K562 (cell line): ENCODE data around the gene CUL1. TPM values are rescaled to one million over a fixed set of nuclear protein-coding genes. Genes with fewer than 3 reads are reported as not detected.

ENCODE experiments used
- BRD9 ChIP-seq: fragments of 450-650 bp; IDR thresholded peaks from 2 replicates; pipeline ENCODE4 v1.6.1; 2018; ENCODE audit warnings: low read depth; ENCODE audit not compliant: partially characterized antibody
- CHAMP1 ChIP-seq: fragments of 450-650 bp; IDR thresholded peaks from 2 replicates; pipeline ENCODE4 v1.6.1; 2016; ENCODE audit warnings: mild to moderate bottlenecking
- ELF2 ChIP-seq: fragments of 250-450 bp; sonication (Bioruptor Pico); IDR thresholded peaks from 2 replicates; pipeline ENCODE4 v1.5.0; 2021; ENCODE audit warnings: mild to moderate bottlenecking
- FIP1L1 ChIP-seq: fragments of 200-400 bp; formaldehyde crosslinking; IDR thresholded peaks from 2 replicates; pipeline ENCODE4 v1.6.1; 2018; ENCODE audit warnings: mild to moderate bottlenecking, low read depth, low read length; ENCODE audit not compliant: poor library complexity, severe bottlenecking
- HLTF ChIP-seq: fragments of 450-650 bp; IDR thresholded peaks from 2 replicates; pipeline ENCODE4 v1.6.1; 2016
- HMBOX1 ChIP-seq: sonication (generic); IDR thresholded peaks from 2 replicates; pipeline ENCODE4 v1.6.1; 2016
- JUND ChIP-seq, 2 experiments: IDR thresholded peaks; 2 replicates in 1 of 2; 3 replicates in 1 of 2; pipeline ENCODE4 v1.6.1; 2011; ENCODE audit warnings: borderline replicate concordance in 2 of 2, low read depth in 2 of 2, low read length in 2 of 2, improper control_type of control experiment in 1 of 2, missing biosample characterization in 1 of 2, missing genetic modification characterization in 1 of 2, missing genetic modification reagents in 1 of 2
- KAT8 ChIP-seq: fragments of 450-650 bp; IDR thresholded peaks from 2 replicates; pipeline ENCODE4 v1.6.1; 2016; ENCODE audit warnings: low read depth, mild to moderate bottlenecking
- MIER1 ChIP-seq: fragments of 450-650 bp; IDR thresholded peaks from 2 replicates; pipeline ENCODE4 v1.6.1; 2016; ENCODE audit warnings: antibody characterized with exemption, mild to moderate bottlenecking, low read depth
- NFATC3 ChIP-seq: fragments of 450-650 bp; IDR thresholded peaks from 2 replicates; pipeline ENCODE4 v1.6.1; 2017; ENCODE audit warnings: mild to moderate bottlenecking
- SOX6 ChIP-seq: fragments of 450-650 bp; IDR thresholded peaks from 2 replicates; pipeline ENCODE4 v1.6.1; 2014; ENCODE audit warnings: mild to moderate bottlenecking
- SP2 ChIP-seq: IDR thresholded peaks from 2 replicates; pipeline ENCODE4 v1.6.1; 2011; ENCODE audit warnings: mild to moderate bottlenecking, low read depth, low read length, moderate library complexity; ENCODE audit not compliant: poor library complexity, severe bottlenecking; ENCODE audit errors: extremely low read depth
- ZFP1 ChIP-seq: fragments of 450-650 bp; formaldehyde crosslinking; IDR thresholded peaks from 2 replicates; pipeline ENCODE4 v1.4.0; 2020; ENCODE audit warnings: mild to moderate bottlenecking, mixed read lengths
- ZNF165 ChIP-seq: fragments of 250-450 bp; sonication (Bioruptor Pico); IDR thresholded peaks from 2 replicates; pipeline ENCODE4 v1.4.0; 2020; ENCODE audit warnings: borderline replicate concordance
- polyA plus RNA-seq, 8 experiments: library from polyadenylated mRNA; depleted of rRNA in 4 of 8; stranded (reverse) in 5 of 8; unstranded in 3 of 8; fragments of >200 nt; fragmentation: Nextera tagmentation in 2 of 8; fragmentation: Illumina TruSeq in 1 of 8; extraction: Ambion mirVana in 2 of 8; extraction: Trizol in 1 of 8; gene quantifications; 2 replicates each; pipeline versions ENCODE4 v1.2.1 to v1.2.3, GENCODE V29; 2011 to 2014; ENCODE audit warnings: inconsistent platforms in 1 of 8, missing spikeins in 1 of 8
- total RNA-seq, 7 experiments: library from RNA; depleted of rRNA in 6 of 7; stranded (reverse); fragments of >200 nt in 6 of 7; fragmentation: Illumina TruSeq in 2 of 7; extraction: Trizol in 2 of 7; gene quantifications; 2 replicates each; pipeline versions ENCODE4 v1.2.1 to v1.2.3, GENCODE V29; 2011 to 2021; ENCODE audit warnings: low replicate concordance in 1 of 7
- TF ChIP-seq, protein P1 (sequence below), 2 experiments: fragments of 450-650 bp; formaldehyde crosslinking in 1 of 2; IDR thresholded peaks; 2 replicates each; pipeline versions ENCODE4 v1.4.0 to v1.6.1; 2014 to 2020; ENCODE audit warnings: mild to moderate bottlenecking in 2 of 2, borderline replicate concordance in 1 of 2, low read depth in 1 of 2

Gene CUL1
- total and polyA plus RNA-seq, 9 of the 15 experiments (the other 6 are each of a cell fraction or from before 2014, with no cell fraction given) = 31.5 to 107 (median 96.5) TPM

DNA sequence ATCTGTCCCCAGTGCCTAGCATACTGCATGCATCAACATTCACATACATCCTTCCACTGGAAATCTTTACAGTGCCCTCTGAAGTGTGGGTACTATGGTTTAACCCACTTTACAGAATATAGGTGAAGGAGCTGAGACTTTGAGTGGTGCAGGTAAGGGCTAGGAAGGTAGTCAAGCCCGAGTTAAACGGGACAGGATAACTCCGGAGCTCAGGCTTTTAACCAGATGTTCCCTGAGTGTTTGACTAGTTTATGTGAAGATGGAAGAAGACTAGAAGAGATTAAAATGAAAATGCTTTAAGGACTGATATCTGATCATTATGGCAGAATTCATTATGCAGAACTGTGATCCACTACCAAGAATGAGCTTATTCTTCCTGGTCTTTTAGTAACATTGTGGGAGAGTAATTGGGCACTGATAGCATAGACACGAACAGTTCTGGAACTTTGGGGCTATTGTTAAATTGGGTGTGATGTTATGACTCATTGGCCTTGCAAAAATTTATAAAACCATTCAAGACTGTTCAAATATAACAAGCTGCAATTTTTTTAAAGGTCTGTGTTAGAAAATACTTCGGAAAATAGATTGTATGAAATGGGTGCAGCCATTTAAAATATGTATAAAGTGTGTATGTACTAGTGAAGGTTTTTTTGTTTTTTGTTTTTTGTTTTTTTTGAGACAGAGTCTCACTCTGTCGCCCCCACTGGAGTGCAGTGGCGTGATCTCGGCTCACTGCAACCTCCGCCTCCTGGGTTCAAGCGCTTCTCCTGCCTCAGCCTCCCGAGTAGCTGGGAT, 4.4 kb downstream of the CUL1 start (continued):
- TF ChIP-seq, protein P1, sequence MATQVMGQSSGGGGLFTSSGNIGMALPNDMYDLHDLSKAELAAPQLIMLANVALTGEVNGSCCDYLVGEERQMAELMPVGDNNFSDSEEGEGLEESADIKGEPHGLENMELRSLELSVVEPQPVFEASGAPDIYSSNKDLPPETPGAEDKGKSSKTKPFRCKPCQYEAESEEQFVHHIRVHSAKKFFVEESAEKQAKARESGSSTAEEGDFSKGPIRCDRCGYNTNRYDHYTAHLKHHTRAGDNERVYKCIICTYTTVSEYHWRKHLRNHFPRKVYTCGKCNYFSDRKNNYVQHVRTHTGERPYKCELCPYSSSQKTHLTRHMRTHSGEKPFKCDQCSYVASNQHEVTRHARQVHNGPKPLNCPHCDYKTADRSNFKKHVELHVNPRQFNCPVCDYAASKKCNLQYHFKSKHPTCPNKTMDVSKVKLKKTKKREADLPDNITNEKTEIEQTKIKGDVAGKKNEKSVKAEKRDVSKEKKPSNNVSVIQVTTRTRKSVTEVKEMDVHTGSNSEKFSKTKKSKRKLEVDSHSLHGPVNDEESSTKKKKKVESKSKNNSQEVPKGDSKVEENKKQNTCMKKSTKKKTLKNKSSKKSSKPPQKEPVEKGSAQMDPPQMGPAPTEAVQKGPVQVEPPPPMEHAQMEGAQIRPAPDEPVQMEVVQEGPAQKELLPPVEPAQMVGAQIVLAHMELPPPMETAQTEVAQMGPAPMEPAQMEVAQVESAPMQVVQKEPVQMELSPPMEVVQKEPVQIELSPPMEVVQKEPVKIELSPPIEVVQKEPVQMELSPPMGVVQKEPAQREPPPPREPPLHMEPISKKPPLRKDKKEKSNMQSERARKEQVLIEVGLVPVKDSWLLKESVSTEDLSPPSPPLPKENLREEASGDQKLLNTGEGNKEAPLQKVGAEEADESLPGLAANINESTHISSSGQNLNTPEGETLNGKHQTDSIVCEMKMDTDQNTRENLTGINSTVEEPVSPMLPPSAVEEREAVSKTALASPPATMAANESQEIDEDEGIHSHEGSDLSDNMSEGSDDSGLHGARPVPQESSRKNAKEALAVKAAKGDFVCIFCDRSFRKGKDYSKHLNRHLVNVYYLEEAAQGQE (IDR thresholded peaks at IDR 0.05; ENCODE audit: borderline replicate concordance) = peak; percentile 5; the same call in 1 of the 2 replicates
- TF ChIP-seq, protein P1 (CRISPR knock-in tag; IDR thresholded peaks at IDR 0.05; ENCODE audit: low read depth) = no peak
- TF ChIP-seq NFATC3 (no peak), ELF2 (CRISPR knock-in tag) (no peak), SOX6 (no peak), MIER1 (0 out of 2 replicates have a peak, but pooled peaks have one; percentile 24), BRD9 (peak; percentile 36), ZNF165 (CRISPR knock-in tag) (no peak), JUND (IDR thresholded peaks at IDR 0.05; ENCODE audit: borderline replicate concordance, low read depth, low read length) (no peak), JUND (tag; IDR thresholded peaks at IDR 0.05; ENCODE audit: borderline replicate concordance, low read depth, low read length) (0 out of 3 replicates have a peak, but pooled peaks have one; percentile 25), HLTF (0 out of 2 replicates have a peak, but pooled peaks have one; percentile 46), ZFP1 (no peak), FIP1L1 (no peak), HMBOX1 (peak; percentile 87), KAT8 (no peak), SP2 (no peak), CHAMP1 (peak; percentile 77)
